GM12872 (cell line): ENCODE data around the gene MOSPD2.

Experiments
- CTCF ChIP-seq: IDR thresholded peaks from 3 replicates; pipeline ENCODE4 v1.5.1; 2011; ENCODE audit warnings: low read depth, mild to moderate bottlenecking, low read length, moderate library complexity; ENCODE audit not compliant: insufficient read depth

Gene MOSPD2

GRCh38 chrX:14872851-14873675, at the start of gene MOSPD2, which contains the start of gene FANCB:
TSS of gene MOSPD2 (plus strand) at chrX:14873421. CDS start at chrX:14873529, 108 bp downstream.
TSS of gene FANCB (minus strand) at chrX:14873069. CDS start at chrX:14865510, 7,559 bp downstream.
- no peak for TF ChIP-seq CTCF

GRCh38 chrX:14825851-14826250, 47.4 kb upstream of the MOSPD2 start:
- TF ChIP-seq CTCF, result no peak

- TF ChIP-seq CTCF, result no peak
Observed at GRCh38 chrX:14826319-14826718, 46.9 kb upstream of the MOSPD2 start.

GRCh38 chrX:14829643-14830042, 43.6 kb upstream of the MOSPD2 start:
- TF ChIP-seq CTCF, result no peak

GRCh38 chrX:14832151-14832550, 41.1 kb upstream of the MOSPD2 start:
- TF ChIP-seq CTCF, result no peak

GRCh38 chrX:14832586-14832985, 40.6 kb upstream of the MOSPD2 start:
- TF ChIP-seq CTCF, result no peak

GRCh38 chrX:14837155-14837554, 36.1 kb upstream of the MOSPD2 start:
- no peak for TF ChIP-seq CTCF
